Stimulated activated CD8-positive, alpha-beta memory T cell treated with anti-CD3 and anti-CD28 coated beads, Interleukin-2, amount 100 ng/mL, for 48 hours (primary cell): ENCODE data around the gene ENPP7.

Experiments
- DNase-seq, 2 donors: peaks; one replicate each; pipeline ENCODE4 v3.0.0-alpha.2; 2020; ENCODE audit warnings: low read depth in 2 of 2

ENPP7 gene, protein sequence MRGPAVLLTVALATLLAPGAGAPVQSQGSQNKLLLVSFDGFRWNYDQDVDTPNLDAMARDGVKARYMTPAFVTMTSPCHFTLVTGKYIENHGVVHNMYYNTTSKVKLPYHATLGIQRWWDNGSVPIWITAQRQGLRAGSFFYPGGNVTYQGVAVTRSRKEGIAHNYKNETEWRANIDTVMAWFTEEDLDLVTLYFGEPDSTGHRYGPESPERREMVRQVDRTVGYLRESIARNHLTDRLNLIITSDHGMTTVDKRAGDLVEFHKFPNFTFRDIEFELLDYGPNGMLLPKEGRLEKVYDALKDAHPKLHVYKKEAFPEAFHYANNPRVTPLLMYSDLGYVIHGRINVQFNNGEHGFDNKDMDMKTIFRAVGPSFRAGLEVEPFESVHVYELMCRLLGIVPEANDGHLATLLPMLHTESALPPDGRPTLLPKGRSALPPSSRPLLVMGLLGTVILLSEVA

DNA sequence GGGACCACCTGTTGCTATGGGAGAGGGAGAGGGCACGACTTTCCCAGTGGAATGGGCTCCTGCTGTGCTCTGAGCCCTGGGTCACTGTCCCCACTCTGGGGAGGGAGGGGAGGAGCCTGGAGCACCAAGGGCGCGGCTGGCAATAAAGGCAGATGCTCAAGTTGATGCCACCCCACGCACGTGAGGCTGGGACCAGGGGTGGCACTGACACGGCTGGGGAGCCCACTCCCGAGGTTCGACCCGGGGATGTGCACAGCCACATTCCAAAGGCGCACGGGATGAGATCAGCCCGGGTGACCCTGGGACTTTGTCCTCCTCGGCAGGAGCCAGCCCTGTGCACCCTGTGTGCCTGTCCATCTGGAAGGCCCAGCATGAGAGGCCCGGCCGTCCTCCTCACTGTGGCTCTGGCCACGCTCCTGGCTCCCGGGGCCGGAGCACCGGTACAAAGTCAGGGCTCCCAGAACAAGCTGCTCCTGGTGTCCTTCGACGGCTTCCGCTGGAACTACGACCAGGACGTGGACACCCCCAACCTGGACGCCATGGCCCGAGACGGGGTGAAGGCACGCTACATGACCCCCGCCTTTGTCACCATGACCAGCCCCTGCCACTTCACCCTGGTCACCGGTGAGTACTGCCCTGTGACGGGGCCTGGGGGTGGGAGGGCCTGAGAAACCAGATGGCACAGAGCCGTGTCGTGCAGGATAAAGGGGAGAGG is at the start of gene ENPP7:
TSS of gene ENPP7 (plus strand) at position 175 of the 715 bp plus-strand sequence. CDS start at position 372, 197 bp downstream.
- DNase-seq: no peak

DNA sequence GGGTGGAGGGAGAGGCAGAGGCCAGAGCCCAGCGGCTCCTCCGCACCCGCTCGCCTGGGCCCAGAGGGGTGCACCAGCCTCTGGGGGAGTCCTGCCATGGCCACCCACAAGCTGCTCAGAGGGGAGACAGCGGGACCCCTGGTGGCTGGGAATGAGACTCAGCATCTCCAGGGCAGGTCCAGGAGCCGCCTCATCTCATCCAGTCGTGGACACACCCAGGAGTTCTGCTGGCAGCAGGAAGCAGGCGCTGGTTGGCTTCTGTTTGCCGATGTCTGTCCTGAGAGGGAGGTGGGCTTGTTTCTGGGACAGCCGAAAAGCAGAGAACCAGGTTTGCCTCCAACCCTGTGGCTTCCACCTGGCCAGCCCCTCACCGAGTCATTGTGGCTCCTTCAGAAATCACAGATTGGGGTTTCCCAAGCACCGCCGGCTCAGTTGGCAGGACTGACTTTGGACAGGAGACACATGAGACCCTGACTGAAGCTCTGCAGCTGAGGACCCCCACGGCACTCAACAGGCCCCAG is 49.6 kb upstream of the ENPP7 start:
- no peak for DNase-seq

DNA sequence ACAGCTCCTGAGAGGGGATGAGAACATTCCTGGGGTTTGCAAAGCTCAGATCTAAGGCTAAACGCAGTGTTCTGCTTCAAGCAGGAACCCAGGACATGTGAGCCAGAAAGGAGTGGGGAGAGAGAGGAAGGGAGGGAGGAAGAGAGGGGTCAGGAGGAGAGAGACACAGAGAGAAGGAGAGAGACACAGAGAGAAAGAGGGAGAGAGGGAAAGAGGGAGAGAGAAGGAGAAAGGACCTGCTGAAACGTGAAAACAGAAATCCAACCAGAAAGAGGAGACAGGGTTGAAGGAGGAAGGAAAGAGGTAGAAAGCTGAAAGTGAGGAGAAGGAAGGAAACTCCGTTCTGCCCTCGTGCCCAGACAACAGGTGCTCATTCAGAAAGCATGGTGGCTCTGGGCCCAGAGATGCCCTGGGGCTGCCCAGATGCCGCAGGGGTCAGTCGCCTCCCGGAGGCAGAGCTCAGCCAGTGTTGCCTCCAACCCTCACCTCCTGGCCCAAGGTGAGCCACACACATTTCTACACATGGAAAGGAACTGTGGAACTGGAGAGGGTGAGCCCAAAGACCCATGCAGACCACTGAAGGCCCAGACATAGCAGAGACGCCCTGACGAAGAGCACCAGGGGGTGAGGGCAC is 49.0 kb upstream of the ENPP7 start:
- DNase-seq: no peak

DNA sequence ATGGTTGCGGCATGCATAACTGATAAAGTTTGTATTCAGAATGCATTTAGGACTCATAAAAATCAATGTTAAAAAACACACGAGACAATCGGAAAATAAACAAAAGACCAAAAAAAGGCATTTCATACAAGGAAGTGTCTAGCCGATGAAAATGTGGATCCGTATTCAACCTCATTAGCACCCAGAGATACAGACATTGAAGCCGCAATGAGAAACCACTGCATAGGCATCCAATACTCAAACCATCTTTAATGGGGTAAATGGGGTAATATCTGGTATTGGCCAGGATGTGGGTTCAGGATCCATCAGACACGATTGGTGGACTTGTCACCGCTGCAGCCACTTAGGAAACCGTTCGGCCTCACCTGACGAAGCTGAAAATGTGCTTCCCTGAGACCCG is 47.4 kb upstream of the ENPP7 start:
- DNase-seq: no peak

DNA sequence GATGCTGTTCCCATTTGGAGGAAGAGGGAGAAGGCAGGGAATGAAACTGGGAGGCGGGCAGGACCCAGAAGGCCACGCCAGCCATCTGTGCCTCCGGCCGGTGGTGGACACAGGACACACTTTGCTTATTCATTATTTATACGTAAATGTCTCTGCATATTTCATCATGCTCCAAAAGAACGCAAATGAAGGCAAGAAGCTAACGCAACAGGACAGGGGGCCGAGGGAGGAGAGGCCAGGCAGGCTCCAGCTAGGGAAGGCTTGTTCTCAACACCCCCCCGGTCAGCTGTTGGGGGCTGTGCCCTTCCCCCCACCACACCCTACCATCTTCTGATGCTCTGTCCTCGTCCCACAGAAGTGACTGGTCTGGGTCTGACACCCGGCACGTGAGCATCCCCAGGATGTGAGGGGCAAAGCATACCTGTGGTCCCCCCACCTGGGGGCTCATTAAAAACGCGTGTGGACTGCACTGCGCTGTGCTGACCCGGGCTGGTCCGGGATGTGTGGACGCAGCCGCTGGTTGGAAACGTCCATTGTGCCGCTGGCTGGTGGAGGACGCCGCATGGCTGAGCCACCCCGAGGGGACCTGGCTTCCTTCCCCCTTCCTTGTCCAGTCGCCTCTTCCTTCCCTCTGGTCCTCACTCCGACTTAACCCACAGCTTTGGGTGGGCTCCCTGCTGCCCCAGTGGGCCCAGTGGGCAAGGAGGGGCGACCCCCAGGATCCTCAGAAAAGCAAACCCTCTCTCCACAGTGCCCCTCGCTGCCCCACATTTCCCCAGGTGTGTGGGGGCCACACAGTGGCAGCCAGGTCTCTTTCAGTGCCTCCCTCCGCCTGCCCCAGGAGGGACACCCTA is 46.4 kb upstream of the ENPP7 start:
- DNase-seq: no peak

DNA sequence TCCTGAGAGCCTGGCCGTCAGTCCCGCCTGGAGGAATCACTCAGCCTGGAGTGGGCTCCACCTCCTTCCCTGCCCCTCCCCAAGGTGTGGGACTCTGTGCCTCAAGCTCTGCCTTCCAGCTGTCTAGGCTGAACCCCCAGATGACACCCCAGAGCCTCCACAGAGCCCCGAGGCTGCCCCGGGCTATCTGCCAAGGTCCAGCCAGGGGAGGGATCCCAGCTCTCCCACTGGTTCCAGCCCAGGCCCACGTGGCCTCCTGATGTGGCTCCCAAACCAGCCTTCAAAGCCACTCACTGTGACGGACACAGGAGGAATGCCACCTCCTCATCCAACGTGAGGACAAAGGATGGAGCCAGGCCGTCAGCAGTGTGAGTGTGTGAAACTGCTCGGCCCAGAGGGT is 45.6 kb upstream of the ENPP7 start:
- DNase-seq: no peak

DNA sequence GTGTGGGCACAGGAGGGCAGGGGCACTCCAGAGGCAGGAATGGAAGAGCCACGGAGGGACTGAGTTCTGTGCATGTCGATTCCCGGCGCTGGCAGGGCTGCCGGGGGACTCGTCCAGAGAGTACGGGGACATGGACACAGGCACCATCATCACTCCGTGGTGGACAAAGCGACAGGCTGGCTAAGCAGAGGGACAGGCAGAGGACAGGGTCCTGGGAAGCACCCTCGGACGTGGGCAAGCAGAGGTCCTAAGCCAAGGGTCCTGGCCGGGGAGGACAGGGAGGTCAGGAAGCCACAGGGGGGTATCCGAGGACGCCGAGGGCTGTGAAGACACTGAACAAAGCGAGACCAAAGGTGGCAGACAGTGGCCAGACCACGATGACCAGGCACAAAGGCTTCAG is 44.3 kb upstream of the ENPP7 start:
- no peak for DNase-seq

DNA sequence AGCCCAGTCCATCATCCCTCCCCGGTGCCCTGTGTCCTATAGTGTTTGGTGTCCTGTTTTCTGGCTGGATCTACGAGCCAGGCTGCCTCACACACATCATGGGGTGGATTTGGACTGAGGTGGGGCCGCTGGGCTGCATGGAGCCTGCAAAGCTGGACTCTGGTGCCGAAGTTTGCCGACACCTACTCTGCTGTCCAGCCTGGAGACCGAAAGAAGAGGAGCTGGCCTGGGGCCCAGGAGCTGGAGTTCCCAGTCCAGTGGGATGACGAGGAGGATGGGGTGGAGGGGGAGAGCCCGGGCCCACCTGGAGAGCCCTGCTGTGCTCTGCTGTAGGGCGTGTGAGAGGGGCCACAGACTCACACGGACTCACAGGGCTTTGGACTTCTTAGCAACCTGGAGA is 40.3 kb upstream of the ENPP7 start:
- DNase-seq: no peak

DNA sequence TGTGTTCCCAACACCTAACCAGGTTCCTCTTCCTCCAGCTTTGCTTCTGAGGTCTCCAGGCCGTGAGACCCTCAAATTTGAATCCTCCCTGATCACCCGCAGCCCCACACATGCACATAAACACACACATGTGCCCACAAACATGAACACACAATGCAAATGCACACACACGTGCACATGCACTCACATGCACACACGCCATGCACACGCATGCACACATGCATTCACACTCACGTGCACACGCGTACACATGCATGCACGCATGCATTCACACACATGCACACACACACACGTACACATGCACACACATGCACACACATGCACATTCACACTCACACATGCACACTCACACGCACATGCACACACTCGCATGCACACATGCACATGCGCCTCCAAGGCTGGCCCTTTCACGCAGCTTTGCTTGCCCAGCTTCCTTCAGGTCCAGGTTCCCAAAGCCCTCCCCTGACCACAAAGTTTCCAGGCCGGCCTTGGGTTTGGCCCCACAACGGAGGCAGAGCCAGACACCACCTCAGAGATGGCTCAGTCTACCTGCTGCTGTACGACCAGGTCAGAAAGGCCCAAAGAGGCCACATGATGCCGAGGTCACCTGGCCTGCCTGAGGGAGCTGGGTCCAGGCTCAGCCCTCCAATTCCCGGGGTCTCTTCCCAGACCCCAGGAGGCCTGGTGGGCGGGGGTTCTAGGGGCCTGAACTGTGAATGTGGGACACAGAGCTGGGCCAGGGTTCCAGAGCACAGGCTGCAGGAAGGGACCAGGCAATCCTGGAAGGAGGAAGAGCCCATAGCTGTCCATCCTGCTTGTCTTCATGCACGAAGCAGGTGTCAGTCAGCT is 39.5 kb upstream of the ENPP7 start:
- DNase-seq: no peak

DNA sequence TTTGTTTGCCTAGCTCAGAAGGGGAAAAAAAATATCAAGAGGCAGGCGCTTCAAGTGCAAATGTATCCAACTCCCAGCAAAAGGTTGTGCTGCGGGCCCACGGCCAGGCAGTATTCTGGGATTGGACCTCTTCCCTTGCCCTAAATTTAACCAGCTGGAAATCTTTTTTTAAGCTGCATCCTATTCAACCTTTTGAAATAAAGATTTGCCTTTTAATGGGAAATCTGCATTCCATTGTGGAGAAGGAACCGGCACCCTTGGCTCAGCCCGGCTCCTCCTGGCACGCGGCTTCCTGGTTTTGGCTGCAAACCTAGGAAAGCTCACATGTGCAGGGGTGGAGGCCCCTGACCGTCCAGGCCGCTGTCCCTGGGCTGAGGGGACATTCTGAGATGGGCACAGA is 38.8 kb upstream of the ENPP7 start:
- no peak for DNase-seq

DNA sequence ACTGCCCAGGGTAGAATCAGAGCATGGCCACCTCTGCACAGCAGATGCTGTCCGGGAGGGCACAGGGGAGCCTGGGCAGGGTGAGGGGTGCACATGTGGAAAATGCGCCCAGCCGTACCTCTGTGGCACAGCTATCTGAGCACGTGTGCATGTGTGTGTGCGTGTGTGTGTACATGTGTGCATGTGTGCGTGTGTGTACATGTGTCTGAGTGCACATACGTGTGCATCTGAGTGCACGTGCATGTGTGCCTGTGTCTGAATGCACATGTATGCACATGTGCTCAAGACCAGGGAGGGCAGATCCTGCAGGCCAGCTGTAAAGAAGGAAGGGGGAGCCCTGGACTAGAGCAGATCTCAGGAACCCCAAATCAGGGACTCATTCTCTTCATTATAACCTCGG is 37.3 kb upstream of the ENPP7 start:
- DNase-seq: no peak

DNA sequence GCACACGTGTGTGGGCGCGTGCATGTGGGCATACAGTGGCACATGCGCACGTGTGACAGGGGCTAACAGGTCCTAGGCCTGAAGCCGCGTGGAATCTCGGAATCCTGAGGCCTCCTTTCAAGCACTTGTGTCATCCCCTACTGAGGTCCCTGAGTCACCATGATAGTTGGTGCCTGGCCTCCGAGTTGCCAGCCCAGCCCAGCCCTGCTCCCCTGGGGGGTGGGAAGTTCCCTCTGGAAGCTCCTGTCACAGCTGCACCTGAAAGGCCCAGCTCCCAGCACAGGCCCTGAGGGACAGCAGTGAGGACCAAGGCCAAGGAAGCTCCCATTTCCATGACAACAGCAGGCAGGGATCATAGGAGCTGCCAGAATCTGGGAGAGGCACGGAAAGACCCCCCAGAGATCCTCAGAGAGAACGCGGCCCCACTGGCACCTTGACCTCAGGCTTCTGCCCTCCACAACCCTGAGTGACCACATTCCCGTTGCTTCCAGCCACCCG is 35.4 kb upstream of the ENPP7 start:
- no peak for DNase-seq

DNA sequence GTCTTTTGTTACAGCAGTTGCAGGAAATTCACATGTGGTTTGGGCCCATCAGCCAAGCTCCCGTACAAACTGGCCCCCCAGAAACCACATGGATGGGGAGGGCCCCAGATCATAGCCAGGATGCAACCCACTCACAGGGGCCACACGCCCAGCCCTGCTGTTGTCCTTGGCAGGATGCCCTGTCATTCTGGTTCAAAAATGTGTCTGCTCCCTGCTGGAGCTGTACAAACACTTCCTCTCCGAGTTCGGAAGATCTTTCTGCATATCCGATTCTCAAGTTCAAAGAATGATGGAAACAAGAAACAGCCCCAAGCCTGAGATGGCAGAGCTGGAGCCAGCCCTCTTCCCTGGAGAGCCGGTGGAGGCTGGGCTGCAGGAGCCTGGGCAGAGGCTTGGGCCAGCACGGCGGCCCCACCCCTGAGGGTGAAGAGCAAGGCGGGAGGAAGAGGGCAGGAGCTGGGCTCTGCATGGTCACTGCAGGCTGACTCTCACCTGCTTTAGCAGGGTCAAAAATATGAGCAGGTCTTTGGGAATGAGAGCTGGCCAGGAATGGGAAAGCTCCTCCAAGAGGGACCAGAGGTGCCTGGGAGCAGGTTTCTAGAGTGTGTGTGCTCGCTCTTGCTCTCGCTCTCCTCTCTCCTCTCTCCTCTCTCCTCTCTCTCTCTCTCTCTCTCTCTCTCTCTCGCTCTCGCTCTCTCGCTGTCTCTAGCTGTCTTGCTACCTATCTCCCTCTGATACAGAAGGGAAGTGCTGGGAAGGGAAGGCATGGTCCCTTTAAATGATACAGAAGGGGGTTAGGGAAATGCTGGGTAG is 34.7 kb upstream of the ENPP7 start:
- DNase-seq: no peak

DNA sequence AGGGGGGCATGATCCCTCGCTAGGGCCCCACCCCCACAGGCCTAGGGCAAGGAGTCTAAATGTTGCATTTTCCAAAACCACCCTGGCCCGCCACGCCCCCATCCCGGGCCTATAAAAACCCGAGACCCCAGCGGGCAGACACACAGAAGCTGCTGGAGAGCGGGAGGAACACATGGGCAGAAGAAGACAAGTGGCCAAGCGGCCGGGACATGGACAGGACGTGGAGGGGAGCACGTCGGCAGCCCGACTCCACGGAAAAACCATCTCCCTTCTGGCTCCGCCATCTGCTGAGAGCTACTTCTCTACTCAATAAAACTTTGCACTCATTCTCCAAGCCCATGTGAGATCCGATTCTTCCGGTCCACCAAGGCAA is 34.1 kb upstream of the ENPP7 start:
- no peak for DNase-seq

DNA sequence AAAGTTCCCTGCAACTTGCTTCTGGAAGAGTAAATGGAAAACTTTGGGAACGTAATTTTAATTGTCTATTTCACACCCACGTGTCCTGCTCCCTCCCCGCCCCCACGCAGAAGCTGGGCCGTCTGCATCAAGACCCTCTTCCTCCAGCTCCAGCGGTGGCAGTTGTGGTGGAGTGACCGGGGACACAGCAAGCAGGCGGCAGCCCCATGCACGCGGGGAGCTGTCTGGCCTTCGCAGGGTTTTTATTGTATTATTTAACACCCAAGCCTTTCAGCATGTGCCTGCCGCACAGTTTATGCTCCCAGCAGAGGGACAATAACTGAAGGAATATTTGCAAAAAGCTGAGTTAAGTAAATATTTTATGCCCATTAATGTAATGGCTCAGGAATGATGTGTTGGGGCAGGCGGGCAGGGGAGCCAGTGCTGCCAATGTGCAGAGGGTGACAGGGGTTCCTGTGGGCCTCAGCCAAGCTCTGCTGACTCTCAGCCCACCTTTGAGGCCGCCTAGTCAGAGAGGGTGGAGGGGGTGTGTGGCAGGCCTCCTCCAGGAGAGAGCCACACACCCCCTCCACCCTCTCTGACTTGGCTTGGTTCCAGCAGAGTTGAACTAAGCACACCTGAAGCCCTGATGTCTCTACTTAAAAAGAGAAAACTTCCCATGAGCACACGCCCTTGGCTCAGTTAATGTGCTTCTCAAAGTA is 32.4 kb upstream of the ENPP7 start:
- DNase-seq: no peak

DNA sequence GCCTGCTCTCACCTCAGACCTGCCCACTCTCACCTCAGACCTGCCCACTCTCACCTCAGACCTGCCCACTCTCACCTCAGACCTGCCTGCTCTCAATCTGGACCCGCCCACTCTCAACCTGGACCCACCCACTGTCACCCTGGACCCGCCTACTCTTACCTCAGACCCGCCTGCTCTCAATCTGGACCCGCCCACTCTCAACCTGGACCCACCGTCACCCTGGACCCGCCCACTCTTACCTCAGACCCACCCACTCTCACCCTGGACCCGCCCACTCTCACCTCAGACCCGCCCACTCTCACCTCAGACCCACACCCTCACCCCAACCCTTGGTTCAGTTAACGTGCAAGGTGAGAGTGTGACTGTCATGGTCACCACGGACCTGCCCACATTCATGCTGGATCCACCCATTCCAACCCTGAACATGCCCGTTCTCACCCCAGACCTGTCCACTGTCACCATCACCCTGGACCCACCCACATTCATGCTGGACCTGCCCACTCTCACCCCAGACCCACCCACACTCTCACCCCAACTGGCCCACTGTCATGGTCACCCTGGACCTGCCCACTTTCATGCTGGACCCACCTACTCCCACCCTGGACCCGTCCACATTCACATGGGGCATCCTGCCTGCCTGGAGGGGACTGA is 31.2 kb upstream of the ENPP7 start:
- DNase-seq: no peak

DNA sequence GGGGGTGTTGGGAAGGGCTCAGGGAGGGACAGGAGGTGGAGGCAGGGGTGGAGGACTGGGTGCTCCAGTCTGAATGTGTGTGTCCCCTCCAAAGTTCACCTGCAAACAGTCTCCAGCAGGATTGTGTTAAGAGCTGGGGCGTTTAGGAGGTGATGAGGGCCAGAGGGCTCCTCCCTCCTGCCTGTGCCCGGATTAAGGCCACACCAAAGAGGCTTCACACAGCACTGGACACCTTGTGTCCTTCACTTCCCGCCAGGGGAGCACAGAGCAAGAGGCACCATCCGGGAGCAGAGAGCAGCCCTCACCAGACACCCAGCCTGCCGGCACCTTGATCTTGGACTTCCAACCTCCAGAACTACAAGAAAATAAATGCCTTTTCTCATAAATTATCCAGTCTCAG is 30.2 kb upstream of the ENPP7 start:
- no peak for DNase-seq

DNA sequence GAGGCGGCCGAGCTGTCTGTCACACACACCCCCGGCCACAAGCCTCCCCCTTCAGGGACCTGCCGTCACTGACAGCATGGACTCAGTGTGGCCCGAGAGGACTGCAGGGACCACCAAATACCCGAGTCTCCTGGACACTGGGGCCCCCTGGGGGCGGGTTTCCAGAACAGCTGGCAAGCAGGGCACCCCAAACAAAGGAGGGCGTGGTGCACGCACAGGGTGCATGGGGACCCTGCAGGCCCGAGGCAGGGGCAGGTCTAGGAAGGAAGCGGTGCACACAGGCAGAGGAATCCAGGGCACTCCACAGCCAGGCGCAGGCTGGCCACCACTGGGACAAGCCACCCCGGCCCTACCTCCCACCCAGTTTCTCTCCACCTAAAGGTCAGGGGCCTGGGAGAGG is 28.7 kb upstream of the ENPP7 start:
- no peak for DNase-seq
